GM21360 (cell line): ENCODE results near the gene HOXB9.

Experiments used
- ATAC-seq: cut with Tn5 transposase; IDR thresholded peaks from one replicate; pipeline ENCODE4 v1.9.1; 2021; ENCODE audit warnings: mild to moderate bottlenecking, moderate library complexity; ENCODE audit not compliant: unreplicated experiment

The HOXB9 gene

GRCh38 chr17:48626245-48627117 lies at the start of gene HOXB9:
Gene HOXB9 (minus strand): TSS chr17:48626358. CDS start chr17:48626269, 89 bp downstream.
- no peak for ATAC-seq

- no peak for ATAC-seq
These were observed 46.2 kb upstream of the HOXB9 start for GRCh38 chr17:48672340-48672739.

- ATAC-seq, result no peak
These were observed 45.6 kb upstream of the HOXB9 start for GRCh38 chr17:48671697-48672171.

- ATAC-seq, result no peak
These were observed 37.2 kb upstream of the HOXB9 start for GRCh38 chr17:48663134-48663924.

- ATAC-seq, result no peak
These were observed 29.8 kb upstream of the HOXB9 start for GRCh38 chr17:48655913-48656312.

GRCh38 chr17:48649741-48650140 lies 23.6 kb upstream of the HOXB9 start:
- no peak for ATAC-seq

- ATAC-seq, result no peak
These were observed 21.7 kb upstream of the HOXB9 start for GRCh38 chr17:48647963-48648245.

GRCh38 chr17:48647103-48647962 lies 21.2 kb upstream of the HOXB9 start:
- ATAC-seq, result no peak

- no peak for ATAC-seq
These were observed 20.3 kb upstream of the HOXB9 start for GRCh38 chr17:48646183-48647102.

GRCh38 chr17:48645639-48646182 lies 19.6 kb upstream of the HOXB9 start:
- ATAC-seq, result no peak

GRCh38 chr17:48644910-48645557 lies 18.9 kb upstream of the HOXB9 start:
- no peak for ATAC-seq

GRCh38 chr17:48644159-48644558 lies 18.0 kb upstream of the HOXB9 start:
- ATAC-seq, result no peak

GRCh38 chr17:48643697-48644012 lies 17.5 kb upstream of the HOXB9 start:
- no peak for ATAC-seq

- no peak for ATAC-seq
These were observed 16.9 kb upstream of the HOXB9 start for GRCh38 chr17:48642843-48643696.

- ATAC-seq, result no peak
These were observed 16.1 kb upstream of the HOXB9 start for GRCh38 chr17:48642059-48642842.

- ATAC-seq, result no peak
These were observed 15.4 kb upstream of the HOXB9 start for GRCh38 chr17:48641541-48642058.

GRCh38 chr17:48640858-48641180 lies 14.7 kb upstream of the HOXB9 start:
- ATAC-seq, result no peak
